CD4-positive, alpha-beta T cell treated with Interleukin-10 for 1 hour (primary cell): ENCODE measurements around the gene PPP1CB.
A peak's percentile ranks its signal among the peaks of the same experiment; 100 is the strongest.
"Not testable (repeated sequence)": the region's sequence is repeated elsewhere in the genome, so short reads cannot be mapped to it uniquely, and the experiment has no call there.

ENCODE experiments used
- DNase-seq: peaks from one replicate; pipeline ENCODE4 v3.0.0-alpha.2; 2020

The PPP1CB gene

DNA sequence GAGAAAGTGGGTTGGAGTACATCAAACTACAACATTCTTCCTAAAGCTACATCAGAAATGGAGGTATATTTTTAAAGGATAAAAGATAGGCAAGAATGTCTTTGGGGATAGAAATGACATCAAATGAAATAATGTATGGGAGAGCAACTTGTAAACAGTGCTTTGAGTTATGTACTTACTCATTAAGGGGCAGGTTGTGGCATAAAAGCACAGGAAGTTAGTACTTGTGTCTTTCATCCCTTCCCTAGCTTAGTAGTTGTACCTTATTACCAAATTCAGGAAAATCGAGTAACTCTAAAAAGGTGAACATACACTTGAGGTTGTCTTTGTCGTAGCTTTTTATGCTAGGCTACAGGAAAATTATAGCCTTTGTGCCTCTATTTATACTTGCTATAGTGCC, 28.9 kb downstream of the PPP1CB start:
- DNase-seq: no peak

DNA sequence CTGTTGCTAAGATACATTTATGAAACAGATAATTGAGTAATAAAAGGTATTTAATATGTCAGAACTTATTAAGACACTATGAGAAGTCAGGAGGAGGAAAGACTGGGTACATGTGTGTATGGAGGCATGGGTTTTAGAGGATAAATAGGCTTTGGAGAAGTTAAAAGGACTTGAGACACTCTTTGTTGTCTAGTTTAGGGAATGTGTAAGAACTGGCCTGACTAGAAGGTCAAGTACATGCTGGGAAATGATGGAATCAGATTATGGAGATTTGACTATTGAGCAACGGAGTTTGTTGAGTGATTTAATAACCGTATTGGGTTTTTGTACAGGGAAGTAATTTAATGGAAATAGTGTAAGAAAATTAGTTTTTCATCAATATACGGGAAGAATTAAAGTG, 30.8 kb downstream of the PPP1CB start:
- DNase-seq: no peak

DNA sequence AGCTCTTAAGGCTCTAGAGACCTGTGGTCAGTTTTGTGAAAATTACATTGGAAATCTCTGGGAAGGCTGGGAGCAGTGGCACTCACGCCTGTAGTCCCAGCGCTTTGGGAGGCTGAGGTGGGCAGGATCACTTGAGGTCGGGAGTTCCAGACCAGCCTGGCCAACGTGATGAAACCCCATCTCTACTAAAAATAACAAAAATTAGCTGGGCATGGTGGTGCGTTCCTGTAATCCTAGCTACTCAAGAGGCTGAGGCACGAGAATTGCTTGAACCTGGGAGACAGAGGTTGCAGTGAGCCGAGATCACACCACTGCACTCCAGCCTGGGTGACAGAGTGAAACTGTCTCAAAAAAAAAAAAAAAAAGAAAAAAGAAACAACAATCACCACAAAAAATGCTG, 32.9 kb downstream of the PPP1CB start:
- DNase-seq: not testable (repeated sequence)

DNA sequence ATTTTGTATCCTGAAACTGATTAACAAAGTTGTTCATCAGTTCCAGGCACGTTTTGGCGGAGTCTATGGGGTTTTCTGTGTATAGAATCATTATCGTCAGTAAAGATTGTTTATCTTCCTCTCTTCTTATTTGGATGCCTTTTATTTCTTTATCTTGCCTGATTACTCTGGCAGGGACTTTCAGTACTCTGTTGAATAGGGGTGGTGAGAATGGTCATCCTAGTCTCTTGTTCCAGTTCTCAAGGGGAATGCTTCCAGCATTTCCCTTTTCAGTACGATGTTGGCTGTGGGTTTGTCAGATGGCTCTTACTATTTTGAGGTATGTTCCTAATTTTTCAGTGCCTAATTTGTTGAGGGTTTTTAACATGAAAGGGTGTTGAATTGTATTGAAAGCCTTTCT, 45.0 kb downstream of the PPP1CB start:
- DNase-seq: no peak

DNA sequence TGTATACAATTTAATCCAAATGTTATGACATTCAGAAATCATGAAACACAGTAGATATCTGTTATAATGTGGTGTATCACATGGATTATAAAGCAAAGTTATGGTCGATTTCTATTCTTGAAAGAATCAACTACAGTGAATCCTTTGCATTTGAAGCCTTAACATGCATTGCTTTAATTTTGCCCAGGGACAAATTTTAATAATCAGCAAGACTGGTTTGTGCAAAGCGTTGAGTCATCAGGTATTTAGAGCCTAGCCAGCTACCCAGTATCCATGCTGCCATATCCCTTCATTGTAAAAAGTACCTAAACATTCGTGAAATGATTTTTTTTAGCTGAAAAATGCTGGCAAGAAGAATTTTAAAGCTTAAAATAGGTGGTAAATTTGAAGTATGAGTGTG, 50.1 kb downstream of the PPP1CB start:
- DNase-seq: no peak

DNA sequence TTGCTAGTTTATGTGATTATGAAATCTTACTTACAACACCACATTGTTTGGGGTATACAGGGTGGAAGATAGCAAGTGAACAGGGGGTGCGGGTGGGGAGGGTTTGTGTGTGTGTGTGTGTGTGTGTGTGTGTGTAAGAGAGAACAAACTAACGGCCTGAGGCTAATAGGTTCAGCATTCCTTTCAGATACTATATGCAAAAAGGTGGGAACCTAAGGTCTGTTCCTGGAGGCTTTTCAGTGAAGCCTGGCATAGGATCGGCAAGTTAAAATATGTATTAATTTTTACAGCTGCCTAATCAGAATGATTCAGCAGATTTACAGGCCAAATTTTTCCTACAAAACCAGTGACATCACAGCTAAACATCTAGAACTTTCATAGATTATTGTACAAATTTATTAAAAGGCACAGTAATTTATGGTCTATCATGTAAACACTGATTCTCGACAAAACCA, 51.4 kb downstream of the PPP1CB start:
- DNase-seq: no peak

DNA sequence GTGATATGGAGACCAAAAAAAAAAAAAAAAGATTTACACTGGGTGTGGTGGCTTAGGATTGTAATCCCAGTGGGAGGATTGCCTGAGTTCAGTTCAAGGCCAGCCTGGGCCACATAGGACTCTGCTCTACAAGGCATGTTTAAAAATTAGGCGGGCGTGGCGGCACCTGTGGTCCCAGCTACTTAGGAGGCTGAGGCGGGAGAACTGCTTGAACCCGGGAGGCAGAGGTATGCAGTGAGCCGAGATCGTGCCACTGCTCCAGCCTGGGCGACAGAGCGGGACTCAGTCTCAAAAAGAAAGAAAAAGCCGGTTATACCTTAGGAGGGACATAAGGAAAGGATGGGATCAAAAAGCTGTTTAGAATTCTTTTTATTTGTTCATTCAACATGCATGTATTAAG, 58.3 kb downstream of the PPP1CB start:
- no peak for DNase-seq

DNA sequence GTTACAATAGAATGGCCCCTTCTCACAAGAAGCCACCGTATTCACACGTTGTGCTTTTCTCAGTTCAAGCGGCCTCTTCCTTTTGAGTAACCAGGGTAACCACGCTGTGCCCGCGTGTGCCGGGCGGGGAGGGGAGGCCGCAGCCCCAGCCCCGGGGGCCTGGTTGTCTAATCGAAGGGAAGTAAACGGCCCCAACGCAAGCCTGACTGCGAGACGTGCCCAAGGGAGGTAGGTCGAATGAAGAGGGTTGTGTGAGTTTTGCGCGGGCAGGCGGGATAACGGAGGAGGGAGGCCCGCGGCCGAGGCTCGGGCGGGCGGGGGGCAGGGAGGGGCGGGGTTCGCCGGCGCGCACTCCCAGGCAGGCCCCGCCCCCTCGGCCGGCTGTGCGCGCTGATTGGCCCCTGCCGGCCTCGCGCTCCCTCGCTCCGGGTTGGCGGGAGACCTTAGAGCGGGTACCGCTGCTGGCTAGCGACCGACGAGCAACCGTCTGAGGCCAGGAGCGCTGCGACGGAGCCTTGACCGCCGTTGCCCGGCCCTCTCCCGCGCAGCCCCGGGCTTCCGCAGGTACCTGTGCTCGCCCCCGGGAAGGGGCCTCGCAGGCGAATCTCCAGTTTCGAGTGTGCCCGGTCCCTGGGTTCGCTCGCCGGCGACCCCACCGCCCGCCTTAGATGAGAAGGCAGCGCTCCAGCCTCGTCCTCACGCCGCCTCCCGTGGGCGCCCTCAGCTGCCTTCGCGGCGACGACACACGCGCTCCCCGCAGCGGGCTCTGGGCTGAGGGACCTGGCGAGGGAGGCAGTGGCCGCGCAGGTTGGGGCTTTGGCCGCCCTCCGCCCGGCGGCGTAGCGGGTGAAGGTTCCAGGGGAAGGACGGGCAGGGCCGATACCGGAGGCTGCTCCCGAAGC, 59.0 kb downstream of the PPP1CB start, which contains the start of gene SPDYA:
TSS of gene SPDYA (plus strand) at position 451 of the 902 bp plus-strand sequence. CDS start 5,181 bp downstream, outside the sequence.
- peak; percentile 85 for DNase-seq

DNA sequence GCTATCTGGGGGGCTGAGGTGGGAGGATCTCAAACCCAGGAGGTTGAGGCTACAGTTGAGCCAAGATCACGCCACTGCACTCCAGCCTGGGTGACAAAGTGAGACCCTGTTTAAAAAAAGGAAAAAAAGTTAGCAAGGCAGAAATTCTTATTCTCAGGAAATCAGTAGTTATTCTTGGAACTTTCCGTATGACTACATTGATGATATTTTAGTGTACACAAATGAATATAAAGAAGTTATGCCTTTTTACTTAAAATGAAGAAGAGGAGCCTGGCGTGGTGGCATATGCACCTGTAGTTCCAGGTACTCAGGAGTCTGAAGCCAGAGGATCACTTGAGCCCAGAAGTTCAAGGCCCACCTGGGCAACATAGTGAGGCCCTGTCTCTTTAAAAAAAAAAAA, 66.4 kb downstream of the PPP1CB start:
- no peak for DNase-seq

DNA sequence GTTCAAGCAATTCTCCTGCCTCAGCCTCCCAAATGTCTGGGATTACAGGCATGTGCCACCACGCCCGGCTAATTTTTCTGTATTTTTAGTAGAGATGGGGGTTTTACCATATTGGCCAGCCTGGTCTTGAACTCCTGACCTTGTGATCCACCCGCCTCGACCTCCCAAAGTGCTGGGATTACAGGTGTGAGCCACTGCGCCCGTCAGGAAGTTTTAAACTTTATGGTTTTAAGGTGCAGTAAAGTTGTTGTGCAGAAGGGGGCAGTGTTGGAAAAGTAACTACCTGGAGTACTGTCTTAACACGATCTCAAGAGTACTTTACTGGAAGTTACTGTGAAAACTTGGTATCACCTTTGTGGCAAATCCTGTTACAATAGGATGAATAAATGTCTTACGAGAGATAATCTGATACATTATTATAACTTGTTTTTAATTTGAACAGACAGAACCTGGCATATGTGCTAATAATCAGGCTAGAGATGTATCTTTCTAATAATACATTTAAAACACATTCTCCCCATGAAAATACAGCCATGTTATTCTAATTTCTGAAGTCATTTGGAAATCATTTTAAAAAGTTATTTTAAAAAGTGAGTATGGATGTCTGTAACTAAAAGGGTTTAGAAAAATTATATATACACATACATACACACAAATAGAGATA, 69.8 kb downstream of the PPP1CB start:
- DNase-seq: peak; percentile 81

DNA sequence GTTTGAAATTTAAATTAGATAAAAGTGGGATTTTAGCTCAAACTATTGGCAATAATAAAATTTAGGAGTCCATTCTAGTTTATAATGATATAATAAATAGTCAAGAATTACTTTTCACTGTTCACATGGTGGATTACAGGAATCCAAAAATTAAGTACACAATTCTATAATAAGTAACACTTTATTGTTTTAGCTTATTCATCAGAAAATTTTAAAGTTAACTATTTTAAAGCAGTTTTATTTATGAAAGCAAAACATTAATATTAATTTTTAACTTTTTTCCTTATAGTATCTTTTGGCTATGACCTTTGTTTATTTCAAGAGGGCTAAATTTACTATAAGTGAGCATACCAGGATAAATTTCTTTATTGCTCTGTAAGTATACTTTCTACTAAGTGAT, 70.4 kb downstream of the PPP1CB start:
- no peak for DNase-seq

DNA sequence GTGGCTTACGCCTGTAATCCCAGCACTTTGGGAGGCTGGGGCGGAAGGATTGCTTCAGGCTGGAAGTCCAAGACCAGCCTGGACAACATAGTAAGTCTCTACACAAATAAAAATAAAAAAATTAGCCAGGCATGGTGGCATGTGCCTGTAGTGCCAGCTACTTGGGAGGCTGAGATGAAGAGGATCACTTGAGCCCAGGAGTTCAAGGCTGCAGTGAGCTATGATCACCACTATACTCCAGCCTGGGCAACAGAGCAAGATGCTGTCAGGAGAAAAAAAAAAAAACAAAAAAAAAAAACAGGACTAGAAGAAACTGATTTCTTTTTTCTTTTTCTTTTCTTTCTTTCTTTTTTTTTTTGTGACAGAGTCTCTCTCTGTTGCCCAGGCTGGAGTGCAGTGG, 72.6 kb downstream of the PPP1CB start:
- no peak for DNase-seq

DNA sequence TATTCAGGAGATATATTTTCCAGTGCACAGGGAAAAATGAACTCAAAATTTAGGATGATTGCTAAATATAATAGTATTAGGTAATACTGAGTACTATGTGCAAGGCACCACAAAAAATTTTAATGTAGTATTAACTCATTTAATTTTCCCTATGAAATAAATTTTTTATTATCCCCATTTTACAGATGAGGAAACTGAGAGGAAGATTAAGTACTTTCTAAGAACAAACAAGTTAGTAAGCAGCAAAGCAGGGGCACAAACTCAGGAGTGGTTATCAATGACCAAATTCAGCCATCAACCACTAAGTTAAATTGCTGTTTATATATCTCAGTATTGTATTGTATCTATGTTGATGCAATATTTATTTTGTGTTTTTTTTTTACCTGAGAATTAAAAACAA, 73.2 kb downstream of the PPP1CB start:
- no peak for DNase-seq

DNA sequence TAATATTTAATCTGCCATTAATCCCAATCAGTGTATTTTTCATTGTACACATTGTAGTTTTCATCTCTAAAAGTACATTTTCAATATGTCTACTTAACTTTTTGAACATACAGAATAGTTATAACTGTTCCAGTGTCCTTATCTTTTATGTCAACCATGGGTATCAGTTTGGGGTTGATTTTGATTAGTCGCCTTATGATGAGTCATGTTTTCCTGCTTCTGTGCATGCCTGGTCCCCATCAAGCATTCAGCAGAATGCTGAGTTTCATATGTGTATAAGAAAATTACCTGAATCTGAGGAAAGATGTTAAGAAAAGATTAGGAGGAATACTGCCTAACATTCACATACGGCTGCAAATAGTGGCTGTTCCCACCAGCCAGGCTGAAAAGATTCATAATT, 76.8 kb downstream of the PPP1CB start:
- DNase-seq: no peak

DNA sequence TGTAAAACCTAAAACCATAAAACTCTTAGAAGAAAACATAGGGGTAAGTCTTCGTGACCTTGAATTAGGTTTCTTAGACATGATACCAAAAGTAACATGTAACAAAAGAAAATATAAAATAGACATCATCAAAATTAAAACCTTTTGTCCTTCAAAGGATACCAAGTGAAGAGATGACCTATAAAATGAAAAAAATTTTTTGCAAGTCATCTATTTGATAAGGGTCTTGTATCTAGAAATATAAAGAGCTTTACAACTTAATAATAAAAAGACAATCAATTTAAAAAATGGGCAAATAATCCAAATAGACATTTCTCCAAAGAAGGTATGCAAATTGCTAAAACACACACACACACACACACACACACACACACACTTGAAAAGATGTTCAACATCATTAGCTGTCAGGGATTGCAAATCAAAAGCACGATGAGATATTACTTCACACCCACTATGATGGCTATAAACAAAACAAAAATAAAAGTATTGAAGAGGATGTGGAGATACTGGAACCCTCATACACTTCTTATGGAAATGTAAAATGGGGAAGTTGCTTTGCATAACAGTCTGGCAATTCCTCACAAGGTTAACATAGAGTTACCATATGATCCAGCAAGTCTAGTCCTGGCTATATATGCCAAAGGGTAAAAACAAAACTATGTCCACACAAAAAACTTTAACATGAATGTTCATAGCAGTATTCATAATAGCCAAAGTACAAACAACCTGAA, 82.3 kb downstream of the PPP1CB start:
- DNase-seq: no peak

DNA sequence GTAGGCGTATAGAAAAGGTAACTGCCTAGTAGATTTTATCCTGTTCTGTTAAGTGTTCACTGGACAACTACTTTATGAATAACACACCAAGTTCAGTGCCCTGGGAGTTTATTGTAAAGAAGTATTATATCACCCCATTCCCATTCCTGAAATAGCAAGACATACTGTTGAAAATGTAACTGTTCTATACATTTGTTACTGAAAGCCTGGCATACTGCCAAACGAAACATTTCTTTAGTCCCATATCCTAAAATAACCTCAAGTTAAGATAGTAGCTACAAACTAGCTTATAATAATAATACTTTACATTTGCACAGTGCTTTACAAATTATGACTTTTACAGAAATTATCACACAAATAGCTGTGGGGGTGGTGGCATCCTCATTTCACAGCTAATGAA, 84.2 kb downstream of the PPP1CB start:
- no peak for DNase-seq

DNA sequence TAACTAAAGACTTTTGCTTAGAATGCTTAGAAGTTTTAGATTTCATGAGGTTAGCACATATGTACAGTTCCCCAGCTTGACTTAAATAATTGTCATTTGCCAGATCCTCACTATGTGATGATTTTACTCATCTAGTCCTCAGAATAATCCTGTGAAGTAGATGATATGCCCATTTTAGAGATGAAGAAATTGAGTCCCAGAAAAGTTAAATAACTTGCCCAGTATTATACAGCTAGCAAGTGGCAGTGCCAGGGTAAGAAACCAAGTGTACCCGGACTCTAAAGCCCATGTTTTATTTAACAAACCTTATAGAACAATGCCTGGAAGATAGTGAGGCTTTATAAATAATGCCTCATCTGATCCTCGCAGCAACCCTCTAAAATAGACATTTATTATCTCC, 87.3 kb downstream of the PPP1CB start:
- no peak for DNase-seq

DNA sequence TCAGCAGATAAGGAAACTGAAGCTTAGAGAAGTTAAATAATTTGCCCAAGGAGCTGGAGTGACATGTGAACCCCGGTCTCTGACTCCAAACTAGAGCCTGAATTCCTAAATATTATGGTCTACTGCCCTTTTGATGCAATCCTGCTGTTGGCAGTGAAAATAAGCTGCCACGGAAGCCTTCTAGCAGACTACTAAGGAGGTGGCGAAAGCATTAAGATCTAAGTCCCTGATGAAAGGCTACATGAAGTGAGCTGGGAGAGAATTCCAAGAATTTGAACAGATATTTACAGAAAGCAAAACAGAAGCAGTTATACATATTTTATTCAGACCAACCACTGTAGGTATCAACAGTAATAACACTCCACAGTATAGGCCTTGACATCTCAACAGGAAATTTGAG, 90.4 kb downstream of the PPP1CB start:
- no peak for DNase-seq
